DMS 273 treated with DMSO at 0.1 percent for 48 hours (cell line): ENCODE results near the gene DDX27.
"Not testable (repeated sequence)": the region's sequence is repeated elsewhere in the genome, so short reads cannot be mapped to it uniquely, and the experiment has no call there.

ENCODE experiments used
- DNase-seq: peaks from one replicate; lab custom pipeline; 2025; lab: John Stamatoyannopoulos, UW

The DDX27 gene

DNA sequence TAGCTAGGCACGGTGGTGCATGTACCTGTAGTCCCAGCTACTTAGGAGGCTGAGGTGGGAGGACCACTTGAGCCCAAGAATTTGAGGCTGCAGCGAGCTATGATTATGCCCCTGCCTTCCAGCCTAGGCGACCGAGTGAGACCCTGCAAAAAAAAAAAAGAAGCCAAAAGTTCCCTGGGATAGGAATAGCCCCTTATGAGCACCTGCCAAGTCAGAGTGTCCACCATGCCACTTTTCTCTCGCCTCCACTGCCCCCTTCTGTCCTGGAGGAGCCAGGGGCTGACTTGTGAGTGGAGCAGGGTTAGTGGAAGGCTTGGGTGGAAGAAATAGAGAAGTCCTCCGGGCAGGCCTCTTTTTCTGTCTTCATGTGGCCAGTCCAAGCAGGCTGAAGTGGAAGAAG is 12.1 kb upstream of the DDX27 start:
- DNase-seq: no peak

DNA sequence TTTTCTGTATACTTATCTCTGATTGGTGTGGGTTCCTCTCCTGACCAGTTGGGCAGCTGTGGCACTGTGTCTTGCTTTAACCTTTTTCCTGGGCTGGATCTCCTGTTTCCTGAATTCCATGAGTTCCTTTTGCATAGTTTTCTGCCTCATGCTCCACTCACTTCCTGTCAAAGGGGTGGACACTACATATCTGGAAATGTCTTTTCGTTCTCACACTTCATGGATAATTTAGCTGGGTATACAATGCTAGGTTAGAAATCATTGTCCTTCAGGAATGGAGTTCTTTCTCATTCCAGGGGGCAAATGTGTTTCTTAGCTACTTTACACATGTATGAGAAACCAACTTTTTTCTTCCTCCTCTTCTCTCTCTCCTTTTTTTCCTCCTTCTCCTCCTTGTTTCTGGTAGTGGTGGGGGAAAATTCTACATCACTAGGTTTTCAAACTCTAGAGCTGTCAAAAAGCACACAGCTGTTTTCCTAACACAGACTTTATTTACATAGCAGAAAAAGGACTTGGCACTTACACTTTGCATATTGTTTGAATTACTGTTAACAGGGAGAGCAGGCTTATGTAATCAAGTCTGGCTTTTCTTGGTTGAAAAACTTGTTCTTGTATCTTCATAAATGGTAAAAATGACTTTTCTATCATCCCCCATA is 9.0 kb upstream of the DDX27 start:
- DNase-seq: no peak

DNA sequence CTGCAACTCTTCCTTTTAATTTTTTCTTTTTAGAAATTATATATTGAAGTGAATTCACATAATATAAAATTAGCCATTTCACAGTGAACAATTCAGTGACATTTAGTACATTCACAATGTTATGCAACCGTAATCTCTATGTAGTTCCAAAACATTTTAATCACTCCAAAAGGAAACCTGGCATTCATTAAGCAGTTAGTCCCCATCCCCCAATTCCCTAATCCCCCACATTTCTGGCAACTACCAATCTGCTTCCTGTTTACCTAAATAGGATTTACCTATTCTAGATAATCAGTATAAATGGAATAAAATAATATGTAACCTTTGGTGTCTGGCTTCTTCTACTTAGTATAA is 8.5 kb upstream of the DDX27 start:
- DNase-seq: no peak

DNA sequence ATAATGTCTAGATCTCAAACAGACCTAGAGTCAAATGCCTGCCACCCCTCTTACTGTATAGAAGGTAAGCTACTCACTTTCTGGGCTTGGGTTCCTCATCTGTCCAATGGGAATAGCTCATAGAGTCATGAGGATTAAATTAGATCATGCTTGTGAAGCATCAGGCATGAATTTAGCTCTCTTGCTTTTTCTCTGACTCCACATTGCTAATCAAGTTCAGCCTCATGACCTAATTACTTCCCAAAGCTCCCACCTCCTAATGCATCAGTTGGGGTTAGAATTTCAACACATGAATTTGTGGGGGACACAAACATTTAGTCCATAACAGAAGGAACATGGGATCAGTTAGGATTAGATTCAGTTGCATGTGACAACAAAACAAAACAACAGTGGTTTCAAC is 4.6 kb upstream of the DDX27 start:
- no peak for DNase-seq

DNA sequence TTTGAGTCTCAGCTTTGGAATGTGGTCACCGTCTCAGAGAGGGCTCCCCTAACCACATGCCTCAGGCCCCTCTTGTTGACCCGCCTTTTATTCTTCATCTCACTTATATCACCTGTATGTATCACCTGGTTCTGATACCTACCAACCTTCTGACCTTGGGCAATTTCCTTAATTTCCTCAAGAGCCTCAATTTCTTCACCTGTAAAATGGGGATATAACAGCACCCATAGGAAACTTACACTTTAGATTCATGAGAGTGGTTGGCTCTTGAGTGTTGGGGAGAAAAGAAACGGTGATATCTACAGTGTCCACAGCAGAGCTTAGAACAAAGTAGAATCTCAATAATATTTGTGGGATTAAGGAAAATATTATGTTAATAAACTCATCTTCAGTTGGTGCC is 4.0 kb upstream of the DDX27 start:
- no peak for DNase-seq

DNA sequence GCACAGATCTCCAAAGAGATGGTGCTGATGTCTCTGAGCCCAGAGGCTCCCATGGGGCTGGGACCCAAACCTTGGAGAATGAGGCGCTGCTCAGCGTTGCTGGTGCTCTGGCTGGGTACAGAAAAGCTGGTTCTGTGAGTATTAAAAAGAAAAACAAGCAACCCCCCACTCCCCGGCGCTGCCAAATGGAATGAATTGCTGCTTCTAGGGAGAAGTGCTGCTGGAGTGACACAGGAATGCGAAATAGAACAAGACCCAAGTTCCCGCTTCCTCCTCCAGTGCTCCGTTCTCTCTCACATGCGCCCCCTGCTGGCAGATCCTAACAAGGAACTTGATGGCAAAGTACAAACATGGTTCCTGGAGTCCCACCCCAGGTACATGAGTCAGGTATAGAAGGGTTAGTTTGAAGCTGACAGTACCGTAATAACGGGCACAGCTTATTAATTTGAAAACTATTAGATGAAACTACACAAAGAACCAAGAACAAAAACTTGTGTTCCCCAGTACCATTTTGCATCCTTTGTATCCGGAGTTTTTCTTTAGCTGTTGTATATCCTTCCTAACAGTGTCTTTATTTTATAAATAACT is 2.1 kb upstream of the DDX27 start:
- DNase-seq: peak; percentile 48

DNA sequence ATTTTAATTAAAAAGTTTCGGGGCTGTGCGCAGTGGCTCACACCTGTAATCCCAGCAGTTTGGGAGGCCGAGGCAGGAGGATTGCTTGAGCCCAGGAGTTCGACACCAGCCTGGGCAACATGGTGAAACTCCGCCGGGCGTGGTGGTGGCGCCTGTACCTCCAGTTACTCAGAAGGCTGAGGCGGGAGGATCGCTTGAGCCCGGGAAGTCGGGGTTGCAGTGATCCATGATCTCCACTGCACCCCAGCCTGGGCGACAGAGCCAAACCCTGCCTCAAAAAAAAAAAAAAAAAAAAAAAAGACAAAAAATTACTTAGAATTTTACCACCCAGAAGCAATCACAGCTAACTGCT is 501 bp upstream of the DDX27 start:
- DNase-seq: not testable (repeated sequence)

DNA sequence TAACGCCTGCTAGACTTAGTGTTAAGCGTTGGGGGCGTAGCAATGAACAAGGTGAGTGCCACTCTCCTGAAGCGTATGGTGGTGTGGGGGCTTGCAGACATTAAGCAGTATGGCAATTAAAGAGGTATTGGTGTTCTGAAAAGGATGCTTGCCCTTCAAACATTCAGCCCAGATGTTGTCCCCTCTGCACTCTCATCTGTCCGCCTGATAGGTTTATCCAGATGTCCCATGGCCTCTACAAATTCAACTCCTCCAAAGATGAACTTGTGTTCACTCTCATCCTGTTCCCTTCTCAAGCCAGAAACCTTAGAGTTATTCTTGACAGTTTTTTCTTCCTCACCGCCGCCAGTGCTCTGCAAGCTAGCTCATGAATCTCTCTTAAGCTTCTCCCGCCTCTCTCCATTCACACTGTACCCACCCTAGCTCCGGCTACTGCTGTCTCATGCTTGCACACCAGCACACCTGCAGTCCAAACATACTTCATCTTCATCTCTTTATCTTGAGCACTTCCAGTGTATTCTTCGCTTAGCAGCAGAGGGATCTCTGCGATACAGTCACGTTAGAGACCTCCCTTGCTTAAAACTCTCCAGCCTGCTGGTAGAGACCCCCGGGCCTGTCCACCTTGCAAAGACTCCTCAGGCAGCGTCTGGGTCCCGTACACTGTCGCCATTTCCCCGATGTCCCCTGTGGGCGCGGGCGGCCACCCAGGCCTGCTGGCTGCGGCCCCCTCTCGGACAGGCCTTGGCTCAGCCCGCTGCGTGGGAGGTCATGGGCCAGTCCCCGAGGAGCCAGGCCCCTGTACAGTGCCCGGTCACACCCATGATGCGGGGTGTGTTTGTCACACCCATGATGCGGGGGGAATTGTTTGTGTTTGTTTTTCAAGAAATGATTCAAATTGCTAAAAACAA is 962 bp downstream of the DDX27 start:
- DNase-seq: no peak

DNA sequence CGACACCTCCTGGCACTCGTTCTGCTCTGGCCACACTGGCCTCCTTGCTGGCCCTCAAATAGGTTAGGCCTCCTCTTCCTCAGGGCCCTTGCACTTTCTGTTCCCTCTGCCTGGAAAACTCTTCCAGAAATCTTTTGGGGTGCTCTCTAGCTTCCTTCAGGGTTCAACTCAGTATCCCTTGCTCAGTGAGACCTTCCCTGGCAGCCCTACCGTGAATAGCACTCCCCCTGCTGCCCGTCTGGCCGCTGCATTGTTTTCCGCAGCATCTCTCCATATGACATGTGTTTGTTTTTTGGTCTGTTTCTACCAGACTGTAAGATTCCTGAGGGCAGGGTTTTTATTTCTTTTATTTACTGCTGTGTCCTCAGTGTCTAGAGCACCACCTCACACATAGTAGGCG is 6.7 kb downstream of the DDX27 start:
- DNase-seq: no peak

DNA sequence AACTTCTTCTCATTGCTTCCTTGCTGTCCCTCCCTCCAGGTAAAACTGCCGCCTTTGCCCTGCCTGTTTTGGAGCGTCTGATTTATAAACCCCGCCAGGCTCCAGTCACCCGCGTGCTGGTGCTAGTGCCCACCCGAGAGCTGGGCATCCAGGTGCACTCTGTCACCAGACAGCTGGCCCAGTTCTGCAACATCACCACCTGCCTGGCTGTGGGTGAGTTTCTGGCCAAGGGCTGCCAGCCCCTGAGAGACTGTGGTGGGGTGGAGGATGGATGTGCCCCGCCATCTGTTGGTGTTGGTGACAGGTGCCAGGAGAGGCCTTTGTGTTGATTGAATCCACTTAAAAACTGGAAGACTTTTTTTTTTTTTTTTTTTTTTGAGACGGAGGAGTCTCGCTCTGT is 9.5 kb downstream of the DDX27 start:
- peak; percentile 88 for DNase-seq

DNA sequence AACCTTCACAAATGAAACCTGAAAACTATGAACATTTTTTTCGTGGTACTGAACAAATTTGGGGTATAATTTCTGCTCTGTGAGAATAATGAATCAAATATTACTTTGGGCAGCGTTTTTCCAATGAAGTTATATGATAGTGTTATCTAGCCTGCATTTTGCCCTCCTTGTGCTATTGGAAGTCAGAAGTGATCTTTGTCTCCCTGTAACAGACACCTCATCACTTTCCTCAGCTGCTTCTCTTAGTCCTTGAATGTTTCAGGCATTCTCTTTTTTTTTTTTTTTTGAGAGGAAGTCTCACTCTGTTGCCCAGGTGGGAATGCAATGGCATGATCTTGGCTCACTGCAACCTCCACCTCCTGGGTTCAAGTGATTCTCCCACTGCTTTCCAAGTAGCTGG is 10.2 kb downstream of the DDX27 start:
- DNase-seq: no peak

DNA sequence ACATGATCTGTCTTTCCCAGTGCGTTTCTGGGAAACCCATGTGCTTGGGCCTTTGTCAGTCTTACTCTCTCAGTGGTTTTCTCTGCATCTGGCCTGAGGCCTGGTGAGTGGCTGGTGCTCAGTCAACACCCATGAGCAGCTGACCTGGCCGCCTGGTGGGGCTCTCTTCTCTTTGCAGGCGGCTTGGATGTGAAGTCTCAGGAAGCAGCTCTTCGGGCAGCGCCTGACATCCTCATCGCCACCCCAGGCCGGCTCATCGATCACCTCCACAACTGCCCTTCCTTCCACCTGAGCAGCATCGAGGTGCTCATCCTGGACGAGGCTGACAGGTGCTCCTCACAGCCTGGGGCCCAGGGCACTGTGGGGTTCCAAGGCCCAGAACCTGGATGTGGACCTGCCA is 10.8 kb downstream of the DDX27 start:
- DNase-seq: no peak

DNA sequence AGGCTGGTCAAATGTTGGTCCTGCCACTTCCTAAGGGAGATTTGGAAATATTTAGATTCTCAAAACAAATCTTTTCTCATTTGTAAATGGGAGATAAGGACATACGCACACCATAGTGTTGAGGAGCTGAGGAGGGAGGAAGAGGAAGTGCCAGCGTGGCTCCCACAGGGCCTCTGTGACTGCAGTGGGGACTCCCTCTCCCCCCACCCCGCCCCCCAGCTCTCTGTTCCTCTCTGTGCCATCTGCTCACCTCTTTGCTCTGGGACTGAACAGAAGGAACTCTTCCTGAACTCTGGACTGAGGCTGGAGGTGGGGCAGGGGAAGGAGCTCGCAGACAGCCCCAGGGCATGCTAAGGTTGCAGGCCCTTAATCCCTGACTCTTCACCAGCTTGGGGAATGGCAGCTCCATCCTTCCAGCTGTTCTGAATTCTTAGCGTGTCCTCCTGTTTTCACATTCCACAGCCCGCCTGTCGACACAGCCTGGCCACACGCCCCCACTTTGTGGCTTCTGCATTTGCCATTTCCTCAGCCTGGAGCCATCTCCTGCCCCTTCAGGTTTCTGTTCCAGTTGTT is 11.4 kb downstream of the DDX27 start:
- peak; percentile 88 for DNase-seq

DNA sequence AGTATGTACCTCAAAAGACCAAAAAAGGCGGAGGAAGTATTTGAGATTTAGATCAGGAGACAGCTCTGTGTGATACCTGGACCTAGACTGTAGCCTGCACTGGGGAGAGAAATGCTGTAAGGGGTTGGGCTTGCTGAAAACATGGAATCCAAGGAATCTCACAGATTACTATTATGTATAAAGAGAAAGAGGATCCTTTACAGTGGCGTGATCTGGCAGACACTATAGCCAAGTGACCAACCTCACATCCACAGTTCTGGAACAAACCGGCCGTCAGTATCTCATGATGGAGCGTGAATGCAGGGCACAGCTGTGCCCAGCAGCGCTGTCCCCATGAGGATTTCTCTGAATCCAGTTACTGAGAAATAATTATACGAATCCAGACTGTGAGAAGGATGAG is 12.3 kb downstream of the DDX27 start:
- DNase-seq: no peak

DNA sequence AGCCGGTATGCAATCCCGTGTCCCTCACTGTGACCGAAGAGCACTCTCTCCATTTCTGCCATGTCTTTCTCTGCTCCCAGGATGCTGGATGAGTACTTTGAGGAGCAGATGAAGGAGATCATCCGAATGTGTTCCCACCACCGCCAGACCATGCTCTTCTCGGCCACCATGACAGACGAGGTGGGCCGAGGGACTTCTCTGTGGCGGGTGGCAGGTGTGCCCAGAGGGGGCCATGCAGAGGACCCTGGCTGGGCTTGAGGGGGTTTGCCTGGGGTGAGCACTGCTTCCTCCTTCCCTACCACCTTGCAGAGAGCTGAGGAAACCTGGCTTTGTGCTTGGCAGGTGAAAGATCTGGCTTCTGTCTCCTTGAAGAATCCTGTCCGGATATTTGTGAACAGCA is 14.0 kb downstream of the DDX27 start:
- DNase-seq: no peak

DNA sequence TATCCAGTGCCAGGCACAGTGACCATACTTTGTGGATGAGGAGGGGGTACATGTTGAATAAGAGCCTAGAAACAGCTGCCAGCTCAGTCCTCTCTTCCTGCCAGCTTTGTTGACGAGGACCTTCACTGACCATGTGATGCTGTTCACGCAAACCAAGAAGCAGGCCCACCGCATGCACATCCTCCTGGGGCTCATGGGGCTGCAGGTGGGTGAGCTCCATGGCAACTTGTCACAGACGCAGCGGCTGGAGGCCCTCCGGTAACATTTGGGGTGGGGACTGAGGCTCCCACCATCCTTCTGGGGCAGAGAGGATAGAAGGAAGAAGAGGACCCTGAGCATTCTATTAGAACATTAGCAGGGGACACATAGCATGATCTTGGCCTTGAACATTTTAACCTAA is 15.6 kb downstream of the DDX27 start:
- DNase-seq: no peak

DNA sequence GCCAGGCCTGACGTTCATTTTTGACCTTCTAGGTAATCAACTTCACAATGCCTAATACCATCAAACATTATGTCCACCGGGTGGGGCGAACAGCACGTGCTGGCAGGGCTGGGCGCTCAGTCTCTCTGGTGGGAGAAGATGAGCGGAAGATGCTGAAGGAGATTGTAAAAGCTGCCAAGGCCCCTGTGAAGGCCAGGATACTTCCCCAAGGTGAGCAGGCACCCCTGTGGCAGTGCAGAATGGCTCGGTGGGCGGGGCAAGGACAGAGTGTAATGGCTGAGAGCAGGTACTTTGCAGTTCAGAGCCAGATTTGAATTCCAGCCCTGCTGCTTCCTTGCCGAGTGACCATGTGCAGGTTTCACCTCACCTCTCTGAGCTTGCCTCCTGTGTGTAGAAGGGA is 17.1 kb downstream of the DDX27 start:
- DNase-seq: no peak

DNA sequence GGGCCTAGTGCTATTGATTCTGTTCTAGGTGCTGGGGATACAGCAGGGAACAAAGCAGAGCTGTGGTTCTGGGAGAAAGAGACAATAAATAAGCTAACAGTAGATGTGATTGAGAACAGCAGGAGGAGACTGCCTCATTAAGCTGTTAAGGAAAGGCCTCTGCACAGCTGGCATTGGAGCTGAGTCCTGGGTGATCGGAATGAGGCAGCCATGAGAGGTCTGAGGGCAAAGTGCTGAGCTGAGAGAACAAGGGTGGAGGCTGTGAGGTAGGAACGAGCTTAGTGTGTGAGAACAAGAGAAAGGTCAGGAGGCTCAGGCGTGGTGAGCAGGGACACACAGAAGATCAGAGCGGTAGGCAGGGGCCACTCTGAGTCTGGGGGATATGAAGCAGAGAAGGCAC is 18.3 kb downstream of the DDX27 start:
- no peak for DNase-seq

DNA sequence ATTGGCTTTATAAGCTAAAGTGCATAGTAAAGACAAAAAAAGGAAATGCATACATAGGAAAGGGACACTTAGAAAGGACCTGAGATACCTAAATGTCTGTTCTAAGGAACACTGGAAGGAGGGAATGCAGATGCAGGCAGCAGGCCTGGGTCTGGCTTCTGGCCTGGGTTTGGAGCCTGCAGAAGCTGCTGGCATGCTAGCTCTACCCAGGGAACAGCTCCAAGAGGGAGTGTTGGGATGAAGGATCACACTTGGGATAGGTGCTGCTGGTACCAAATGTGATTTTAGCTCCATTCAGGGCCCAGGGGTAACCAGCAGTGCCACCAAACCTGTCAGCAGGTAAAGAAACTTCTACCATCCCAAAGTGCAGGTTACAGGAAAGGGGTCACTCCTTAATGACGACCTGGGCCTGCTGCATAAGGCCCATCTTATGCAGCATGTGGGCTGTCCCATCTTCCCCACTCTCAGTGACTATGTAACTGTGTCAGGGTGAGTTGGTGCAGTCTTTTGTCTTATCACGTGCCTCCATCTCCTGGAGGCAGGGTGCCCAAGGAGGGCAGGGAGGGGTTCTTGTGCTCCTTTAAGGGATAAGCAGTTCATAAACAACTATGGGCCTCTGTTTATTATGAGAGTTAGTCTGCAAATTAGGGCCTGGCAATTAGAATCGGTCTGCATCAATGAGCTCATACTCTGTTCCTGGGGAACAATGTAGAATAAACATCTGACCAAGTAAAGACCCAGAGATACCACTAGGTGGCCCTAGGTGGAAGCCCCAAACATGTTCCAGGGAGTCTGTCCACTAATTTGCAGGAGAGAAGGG is 26.9 kb downstream of the DDX27 start:
- DNase-seq: no peak

DNA sequence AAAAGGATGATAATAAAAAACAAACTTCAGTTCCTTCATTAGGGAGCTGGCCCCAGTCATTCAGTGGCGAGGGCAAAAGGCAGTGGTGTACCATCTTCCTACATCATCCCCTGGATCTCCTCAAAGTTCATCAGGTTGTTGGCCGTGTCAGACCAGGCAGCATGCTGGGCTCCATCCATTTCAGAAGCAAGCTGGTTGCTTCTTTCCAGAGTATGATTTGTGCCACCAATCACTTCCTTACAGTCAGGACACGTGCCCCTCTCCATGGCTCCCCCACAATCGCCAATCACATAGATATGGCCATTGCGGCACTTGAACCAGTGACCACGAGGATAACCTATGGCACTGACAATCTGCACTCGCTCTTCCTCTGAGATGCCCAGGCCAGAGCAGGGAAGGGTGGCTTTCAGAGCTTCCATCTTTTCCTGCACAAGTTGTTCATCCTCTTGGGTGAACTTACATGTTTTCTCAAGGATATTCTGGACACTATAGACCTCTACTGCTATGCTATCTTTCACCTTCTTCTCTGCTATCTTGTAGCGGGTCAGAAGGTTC is 28.0 kb downstream of the DDX27 start:
- no peak for DNase-seq

DNA sequence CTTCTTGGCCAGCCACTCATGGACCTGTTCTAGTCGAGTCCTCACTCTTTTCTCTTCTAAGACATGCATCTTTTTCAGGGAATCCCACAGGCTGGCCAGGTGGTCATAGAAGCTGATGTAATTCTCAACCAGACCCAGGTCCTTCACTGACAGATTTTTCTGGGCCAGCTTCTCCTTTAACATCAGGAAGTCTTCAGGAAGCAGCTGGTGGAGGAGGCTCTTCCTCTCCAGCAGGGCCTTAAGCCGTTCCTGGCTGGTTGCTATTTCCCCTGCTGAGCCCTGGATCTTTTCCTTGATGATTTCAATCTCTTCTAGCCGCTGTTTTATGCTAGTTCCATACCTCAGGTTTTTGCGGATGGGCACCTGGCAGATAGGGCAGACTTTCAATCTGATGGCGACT is 28.6 kb downstream of the DDX27 start:
- DNase-seq: no peak

DNA sequence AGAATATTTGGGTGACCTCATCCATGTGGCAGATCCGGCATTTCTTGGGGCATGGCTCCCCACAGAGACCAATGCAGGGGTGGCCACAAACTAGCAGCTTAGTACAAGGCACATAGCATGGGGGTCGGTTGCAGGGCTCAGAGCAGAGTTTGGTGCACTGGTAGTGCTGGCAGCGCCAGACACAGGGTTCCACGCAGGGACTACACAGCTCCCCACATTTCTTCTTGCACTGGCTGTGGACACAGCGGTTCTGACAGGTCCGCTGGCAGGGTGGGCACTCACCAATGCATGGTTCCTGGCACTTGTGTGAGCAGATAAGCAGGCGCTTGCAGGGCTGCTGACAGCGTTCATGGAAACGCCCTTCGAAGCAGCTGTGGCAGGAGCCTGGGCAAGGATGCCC is 29.1 kb downstream of the DDX27 start:
- DNase-seq: no peak
